Measurements from ENCODE around the gene NEUROD4.

Gene NEUROD4

GRCh38 chr12:54997929-54998522, 21.7 kb upstream of the NEUROD4 start:
- Histone ChIP-seq H3K27ac (ENCODE audit: low read length) (peak overlapping the region; percentile 31), H3K9me3 (ENCODE audit: control insufficient read depth, insufficient read depth, low read length) (no peaks in the 10 kb centered on the region), H3K36me3 (ENCODE audit: control insufficient read depth, insufficient read depth, low read length) (no peaks in the 10 kb centered on the region), H3K27me3 (ENCODE audit: control insufficient read depth, insufficient read depth, low read length) (no peaks in the 10 kb centered on the region), H3K4me1 (ENCODE audit: control insufficient read depth, insufficient read depth, low read length) (peaks cover 4% of the 10 kb centered on the region), H3K4me3 (ENCODE audit: low read length) (no peak overlapping the region)
- no peak for DNase-seq (ENCODE audit: low read depth, low spot score)
- no CpG with 5 or more reads among the region's 4 CpGs for WGBS (ENCODE audit: insufficient coverage, insufficient read length)

DNA sequence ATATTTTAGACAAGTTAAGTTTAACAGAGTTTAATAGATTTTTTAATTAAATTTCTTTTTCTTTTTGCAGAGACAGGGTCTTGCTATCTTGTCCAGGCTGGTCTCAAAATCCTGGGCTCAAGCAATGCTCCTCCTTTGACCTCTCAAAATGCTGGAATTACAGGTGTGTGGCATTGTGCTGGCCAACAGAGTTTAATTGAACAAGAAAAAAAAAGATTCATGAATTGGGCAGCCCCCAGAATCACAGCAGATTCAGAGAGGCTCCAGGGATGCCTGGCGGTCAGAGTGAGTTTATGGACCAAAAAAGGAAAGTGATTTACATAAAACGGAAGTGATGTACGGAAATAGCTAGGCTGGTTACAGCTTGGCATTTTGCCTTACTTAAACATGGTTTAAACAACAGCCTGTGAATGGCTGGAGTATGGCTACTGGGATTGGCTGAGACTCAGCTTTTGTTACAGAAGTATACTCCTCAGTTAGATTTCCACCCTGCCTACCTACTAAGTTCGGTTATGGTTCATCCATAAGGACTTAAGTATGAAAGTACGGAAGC, 20.7 kb upstream of the NEUROD4 start:
- H3K4me3 ChIP-seq (ENCODE audit: low read length): no peak overlapping the region
- WGBS (ENCODE audit: insufficient coverage, insufficient read length): no CpG with 5 or more reads among the region's 5 CpGs
- no peaks in the 10 kb centered on the region for H3K27me3 ChIP-seq (ENCODE audit: control insufficient read depth, insufficient read depth, low read length)
- H3K4me1 ChIP-seq (ENCODE audit: control insufficient read depth, insufficient read depth, low read length): peaks cover 4% of the 10 kb centered on the region
- no peak for DNase-seq (ENCODE audit: low read depth, low spot score)
- no peaks in the 10 kb centered on the region for H3K9me3 ChIP-seq (ENCODE audit: control insufficient read depth, insufficient read depth, low read length)
- no peaks in the 10 kb centered on the region for H3K36me3 ChIP-seq (ENCODE audit: control insufficient read depth, insufficient read depth, low read length)
- H3K27ac ChIP-seq (ENCODE audit: low read length): no peak overlapping the region

GRCh38 chr12:55001198-55001868, 18.4 kb upstream of the NEUROD4 start:
- no peak for DNase-seq (ENCODE audit: low read depth, low spot score)
- Histone ChIP-seq H3K4me1 (ENCODE audit: control insufficient read depth, insufficient read depth, low read length) (peaks cover 4% of the 10 kb centered on the region), H3K9me3 (ENCODE audit: control insufficient read depth, insufficient read depth, low read length) (no peaks in the 10 kb centered on the region), H3K27me3 (ENCODE audit: control insufficient read depth, insufficient read depth, low read length) (no peaks in the 10 kb centered on the region), H3K27ac (ENCODE audit: low read length) (no peak overlapping the region), H3K4me3 (ENCODE audit: low read length) (no peak overlapping the region), H3K36me3 (ENCODE audit: control insufficient read depth, insufficient read depth, low read length) (no peaks in the 10 kb centered on the region)
- no CpG with 5 or more reads among the region's 4 CpGs for WGBS (ENCODE audit: insufficient coverage, insufficient read length)

- Histone ChIP-seq H3K4me3 (ENCODE audit: low read length) (no peak overlapping the region), H3K27ac (ENCODE audit: low read length) (no peak overlapping the region), H3K27me3 (ENCODE audit: control insufficient read depth, insufficient read depth, low read length) (no peaks in the 10 kb centered on the region), H3K36me3 (ENCODE audit: control insufficient read depth, insufficient read depth, low read length) (no peaks in the 10 kb centered on the region), H3K4me1 (ENCODE audit: control insufficient read depth, insufficient read depth, low read length) (peaks cover 3% of the 10 kb centered on the region), H3K9me3 (ENCODE audit: control insufficient read depth, insufficient read depth, low read length) (no peaks in the 10 kb centered on the region)
- no CpG with 5 or more reads among the region's 2 CpGs for WGBS (ENCODE audit: insufficient coverage, insufficient read length)
- no peak for DNase-seq (ENCODE audit: low read depth, low spot score)
Observed at GRCh38 chr12:55002355-55002754, 17.4 kb upstream of the NEUROD4 start.

DNA sequence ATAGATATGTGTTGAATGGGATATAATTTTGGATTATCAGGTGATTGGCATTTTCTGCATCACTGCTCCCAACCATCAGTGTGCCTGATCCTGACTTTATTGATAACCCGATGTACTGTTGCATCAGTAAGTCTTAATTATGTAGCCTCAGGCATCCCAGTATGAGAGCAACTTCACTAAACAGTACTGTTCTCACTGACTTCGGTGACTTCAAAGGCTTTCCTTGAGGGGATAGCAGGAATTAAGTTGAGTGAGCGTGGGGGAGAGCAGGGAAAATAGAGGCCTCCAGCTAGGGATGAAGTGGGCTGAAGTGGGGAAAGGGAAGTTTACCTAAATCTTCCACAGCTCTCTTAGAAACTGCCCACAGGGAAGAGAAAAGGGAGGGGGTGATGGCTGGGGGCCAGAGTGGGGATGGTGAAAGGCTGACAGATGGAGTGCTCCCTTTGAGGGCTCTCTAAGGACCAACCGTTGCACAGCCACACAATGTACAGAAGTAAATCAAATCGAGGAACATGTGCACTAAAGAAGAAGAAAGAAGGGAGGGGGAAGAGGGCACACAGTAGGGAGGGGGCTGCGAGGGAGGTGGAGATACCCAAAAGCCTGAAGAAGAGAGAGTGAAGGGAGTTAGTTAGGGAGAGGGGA, 10.7 kb upstream of the NEUROD4 start:
- Histone ChIP-seq H3K27me3 (ENCODE audit: control insufficient read depth, insufficient read depth, low read length) (no peaks in the 10 kb centered on the region), H3K9me3 (ENCODE audit: control insufficient read depth, insufficient read depth, low read length) (no peaks in the 10 kb centered on the region), H3K4me1 (ENCODE audit: control insufficient read depth, insufficient read depth, low read length) (no peaks in the 10 kb centered on the region), H3K27ac (ENCODE audit: low read length) (no peak overlapping the region), H3K4me3 (ENCODE audit: low read length) (no peak overlapping the region), H3K36me3 (ENCODE audit: control insufficient read depth, insufficient read depth, low read length) (no peaks in the 10 kb centered on the region)
- DNase-seq (ENCODE audit: low read depth, low spot score): no peak
- WGBS (ENCODE audit: insufficient coverage, insufficient read length): no CpG with 5 or more reads among the region's 6 CpGs

DNA sequence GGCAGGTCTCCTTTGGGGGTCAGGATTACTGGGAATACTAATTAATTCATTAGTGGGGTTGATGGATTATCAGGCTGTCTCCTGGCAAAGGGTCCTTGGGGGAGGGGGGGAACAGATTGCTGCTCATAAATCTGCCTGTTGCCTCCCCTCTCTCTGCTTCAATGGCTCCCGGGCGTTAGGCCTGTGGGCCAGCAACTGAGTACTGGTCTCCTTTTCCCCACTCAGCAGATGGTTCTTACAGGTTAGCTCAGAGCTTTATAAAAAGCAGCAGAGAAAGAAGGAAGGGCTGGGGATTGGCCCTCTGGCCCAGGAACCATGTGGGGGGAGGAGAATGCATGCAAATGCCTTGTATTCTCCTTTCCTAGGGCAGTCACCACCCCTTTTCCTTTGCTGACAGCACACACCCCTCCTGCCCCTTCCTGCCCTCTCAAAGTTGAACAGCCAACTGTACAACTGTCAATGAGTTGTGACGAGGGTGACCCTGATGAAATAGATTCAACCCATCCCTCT, 2.3 kb upstream of the NEUROD4 start:
- Histone ChIP-seq H3K9me3 (ENCODE audit: control insufficient read depth, insufficient read depth, low read length) (no peaks in the 10 kb centered on the region), H3K4me1 (ENCODE audit: control insufficient read depth, insufficient read depth, low read length) (peaks cover 4% of the 10 kb centered on the region; the same call in 1 of the 2 replicates), H3K27me3 (ENCODE audit: control insufficient read depth, insufficient read depth, low read length) (no peaks in the 10 kb centered on the region), H3K36me3 (ENCODE audit: control insufficient read depth, insufficient read depth, low read length) (no peaks in the 10 kb centered on the region), H3K27ac (ENCODE audit: low read length) (no peak overlapping the region), H3K4me3 (ENCODE audit: low read length) (no peak overlapping the region)
- no peak for DNase-seq (ENCODE audit: low read depth, low spot score)
- no CpG with 5 or more reads among the region's 3 CpGs for WGBS (ENCODE audit: insufficient coverage, insufficient read length)

- H3K36me3 ChIP-seq (ENCODE audit: control insufficient read depth, insufficient read depth, low read length): no peaks in the 10 kb centered on the region
- no CpG with 5 or more reads among the region's 2 CpGs for WGBS (ENCODE audit: insufficient coverage, insufficient read length)
- H3K4me1 ChIP-seq (ENCODE audit: control insufficient read depth, insufficient read depth, low read length): 0 out of 2 replicates have a peak, but pooled peaks cover 2% of the 10 kb centered on the region
- no peaks in the 10 kb centered on the region for H3K27me3 ChIP-seq (ENCODE audit: control insufficient read depth, insufficient read depth, low read length)
- no peaks in the 10 kb centered on the region for H3K9me3 ChIP-seq (ENCODE audit: control insufficient read depth, insufficient read depth, low read length)
- DNase-seq (ENCODE audit: low read depth, low spot score): no peak
- no peak overlapping the region for H3K27ac ChIP-seq (ENCODE audit: low read length)
- H3K4me3 ChIP-seq (ENCODE audit: low read length): no peak overlapping the region
Observed at GRCh38 chr12:55024575-55024974, 4.8 kb downstream of the NEUROD4 start.

DNA sequence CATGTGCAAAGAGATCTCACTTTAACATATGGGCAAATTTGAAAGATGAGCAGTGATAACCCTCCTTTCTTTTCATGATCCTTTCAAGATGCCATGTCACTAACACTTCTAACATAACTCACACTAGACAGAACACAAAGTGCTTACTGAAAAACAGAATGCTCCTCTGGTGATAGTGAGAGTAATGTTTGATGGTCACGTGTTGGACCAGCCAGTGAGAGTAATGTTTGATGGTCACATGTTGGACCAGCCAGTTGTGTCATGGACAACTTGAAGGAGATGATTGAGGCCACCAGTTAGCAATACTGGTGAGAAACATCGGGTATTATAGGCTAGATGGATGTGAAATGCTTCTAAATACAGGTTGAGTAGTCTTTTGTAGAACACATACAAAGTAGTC, 5.7 kb downstream of the NEUROD4 start:
- no peaks in the 10 kb centered on the region for H3K36me3 ChIP-seq (ENCODE audit: control insufficient read depth, insufficient read depth, low read length)
- DNase-seq (ENCODE audit: low read depth, low spot score): no peak
- H3K9me3 ChIP-seq (ENCODE audit: control insufficient read depth, insufficient read depth, low read length): no peaks in the 10 kb centered on the region
- no peak overlapping the region for H3K4me3 ChIP-seq (ENCODE audit: low read length)
- no peaks in the 10 kb centered on the region for H3K27me3 ChIP-seq (ENCODE audit: control insufficient read depth, insufficient read depth, low read length)
- H3K27ac ChIP-seq (ENCODE audit: low read length): no peak overlapping the region
- no CpG with 5 or more reads among the region's 2 CpGs for WGBS (ENCODE audit: insufficient coverage, insufficient read length)
- no peaks in the 10 kb centered on the region for H3K4me1 ChIP-seq (ENCODE audit: control insufficient read depth, insufficient read depth, low read length)

- no peaks in the 10 kb centered on the region for H3K4me1 ChIP-seq (ENCODE audit: control insufficient read depth, insufficient read depth, low read length)
- no peak for DNase-seq (ENCODE audit: low read depth, low spot score)
- whole genome bisulfite sequencing (ENCODE audit: insufficient coverage, insufficient read length): no CpG with 5 or more reads among the region's 6 CpGs
- H3K27ac ChIP-seq (ENCODE audit: low read length): no peak overlapping the region
- H3K36me3 ChIP-seq (ENCODE audit: control insufficient read depth, insufficient read depth, low read length): no peaks in the 10 kb centered on the region
- no peaks in the 10 kb centered on the region for H3K9me3 ChIP-seq (ENCODE audit: control insufficient read depth, insufficient read depth, low read length)
- no peaks in the 10 kb centered on the region for H3K27me3 ChIP-seq (ENCODE audit: control insufficient read depth, insufficient read depth, low read length)
- no peak overlapping the region for H3K4me3 ChIP-seq (ENCODE audit: low read length)
Observed at GRCh38 chr12:55034218-55034617, 14.4 kb downstream of the NEUROD4 start.

DNA sequence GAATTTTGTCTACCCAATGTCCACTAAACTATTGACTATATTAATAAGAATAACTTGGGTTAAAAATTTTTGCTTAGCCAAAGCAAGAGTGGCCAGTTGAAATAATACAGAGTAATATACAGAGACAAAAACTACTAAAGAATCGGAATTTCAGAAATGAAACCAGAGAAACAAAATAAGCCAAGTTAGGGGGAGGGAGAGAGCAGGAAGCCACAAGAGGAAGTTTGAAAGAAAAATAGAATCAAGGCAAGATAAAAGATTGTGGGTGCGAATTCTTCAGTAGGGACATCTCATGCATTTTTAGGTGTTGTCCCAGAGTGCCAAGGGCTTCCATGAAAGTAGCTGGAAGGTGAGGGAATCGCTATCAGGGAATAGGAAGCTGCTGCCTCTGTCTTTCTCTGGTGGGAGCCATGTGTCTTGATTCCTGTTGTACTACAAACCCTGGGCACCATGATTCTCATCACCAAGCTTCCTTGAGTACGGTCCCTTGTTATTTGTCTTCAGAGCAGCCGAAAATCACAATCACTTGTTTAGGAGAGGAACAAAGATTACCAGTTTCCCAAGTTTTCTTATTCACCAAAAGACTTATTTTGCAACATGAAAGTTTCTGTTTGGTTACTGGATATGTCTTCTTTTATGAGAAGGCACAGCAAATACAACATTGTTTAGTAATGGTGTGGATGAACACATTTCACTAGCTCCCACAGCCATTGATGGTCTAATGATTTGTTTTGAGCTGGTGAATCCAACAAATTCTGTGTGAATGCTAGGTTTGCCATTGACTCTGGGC, 16.7 kb downstream of the NEUROD4 start:
- H3K36me3 ChIP-seq (ENCODE audit: control insufficient read depth, insufficient read depth, low read length): no peaks in the 10 kb centered on the region
- H3K27me3 ChIP-seq (ENCODE audit: control insufficient read depth, insufficient read depth, low read length): no peaks in the 10 kb centered on the region
- no peak for DNase-seq (ENCODE audit: low read depth, low spot score)
- H3K4me3 ChIP-seq (ENCODE audit: low read length): no peak overlapping the region
- H3K4me1 ChIP-seq (ENCODE audit: control insufficient read depth, insufficient read depth, low read length): no peaks in the 10 kb centered on the region
- H3K9me3 ChIP-seq (ENCODE audit: control insufficient read depth, insufficient read depth, low read length): no peaks in the 10 kb centered on the region
- H3K27ac ChIP-seq (ENCODE audit: low read length): no peak overlapping the region
- no CpG with 5 or more reads among the region's 5 CpGs for WGBS (ENCODE audit: insufficient coverage, insufficient read length)

All from iPS DF 6.9 (cell line).